Stimulated activated CD4-positive, alpha-beta T cell treated with anti-CD3 and anti-CD28 coated beads, Interleukin-12 subunit alpha, Interleukin-12 subunit beta, amount 100 ng/mL, for 4 hours (primary cell): ENCODE data around the gene HAPSTR1.

Experiments used
- DNase-seq: peaks from one replicate; pipeline ENCODE4 v3.0.0-alpha.2; 2020

Gene HAPSTR1

GRCh38 chr16:9124444-9124843, 33.0 kb downstream of the HAPSTR1 start:
- DNase-seq = no peak

GRCh38 chr16:9124908-9125584, 33.6 kb downstream of the HAPSTR1 start:
- no peak for DNase-seq

- no peak for DNase-seq
Measured at GRCh38 chr16:9125658-9126505, 34.4 kb downstream of the HAPSTR1 start.

- no peak for DNase-seq
Measured at GRCh38 chr16:9126609-9127008, 35.2 kb downstream of the HAPSTR1 start.

- no peak for DNase-seq
Measured at GRCh38 chr16:9128346-9129342, 37.2 kb downstream of the HAPSTR1 start.

- no peak for DNase-seq
Measured at GRCh38 chr16:9134306-9134705, 42.9 kb downstream of the HAPSTR1 start.

- DNase-seq = peak; percentile 51
Measured at GRCh38 chr16:9134739-9135138, 43.3 kb downstream of the HAPSTR1 start.

- DNase-seq = no peak
Measured at GRCh38 chr16:9135797-9136196, 44.4 kb downstream of the HAPSTR1 start.

- DNase-seq = no peak
Measured at GRCh38 chr16:9136596-9136995, 45.2 kb downstream of the HAPSTR1 start.

- no peak for DNase-seq
Measured at GRCh38 chr16:9138021-9138680, 46.7 kb downstream of the HAPSTR1 start.

- DNase-seq = peak; percentile 64
Measured at GRCh38 chr16:9138731-9139501, 47.5 kb downstream of the HAPSTR1 start.

- no peak for DNase-seq
Measured at GRCh38 chr16:9139965-9140364, 48.5 kb downstream of the HAPSTR1 start.
